Stimulated activated CD4-positive, alpha-beta T cell treated with anti-CD3 and anti-CD28 coated beads, TNF-alpha, amount 100 ng/mL, for 48 hours (primary cell): ENCODE data around the gene ZBTB32.
A peak's percentile ranks its signal among the peaks of the same experiment; 100 is the strongest.

Experiments
- DNase-seq, 3 donors: peaks; one replicate each; pipeline ENCODE4 v3.0.0-alpha.2; 2020; ENCODE audit warnings: low read depth in 3 of 3

ZBTB32 gene

DNA sequence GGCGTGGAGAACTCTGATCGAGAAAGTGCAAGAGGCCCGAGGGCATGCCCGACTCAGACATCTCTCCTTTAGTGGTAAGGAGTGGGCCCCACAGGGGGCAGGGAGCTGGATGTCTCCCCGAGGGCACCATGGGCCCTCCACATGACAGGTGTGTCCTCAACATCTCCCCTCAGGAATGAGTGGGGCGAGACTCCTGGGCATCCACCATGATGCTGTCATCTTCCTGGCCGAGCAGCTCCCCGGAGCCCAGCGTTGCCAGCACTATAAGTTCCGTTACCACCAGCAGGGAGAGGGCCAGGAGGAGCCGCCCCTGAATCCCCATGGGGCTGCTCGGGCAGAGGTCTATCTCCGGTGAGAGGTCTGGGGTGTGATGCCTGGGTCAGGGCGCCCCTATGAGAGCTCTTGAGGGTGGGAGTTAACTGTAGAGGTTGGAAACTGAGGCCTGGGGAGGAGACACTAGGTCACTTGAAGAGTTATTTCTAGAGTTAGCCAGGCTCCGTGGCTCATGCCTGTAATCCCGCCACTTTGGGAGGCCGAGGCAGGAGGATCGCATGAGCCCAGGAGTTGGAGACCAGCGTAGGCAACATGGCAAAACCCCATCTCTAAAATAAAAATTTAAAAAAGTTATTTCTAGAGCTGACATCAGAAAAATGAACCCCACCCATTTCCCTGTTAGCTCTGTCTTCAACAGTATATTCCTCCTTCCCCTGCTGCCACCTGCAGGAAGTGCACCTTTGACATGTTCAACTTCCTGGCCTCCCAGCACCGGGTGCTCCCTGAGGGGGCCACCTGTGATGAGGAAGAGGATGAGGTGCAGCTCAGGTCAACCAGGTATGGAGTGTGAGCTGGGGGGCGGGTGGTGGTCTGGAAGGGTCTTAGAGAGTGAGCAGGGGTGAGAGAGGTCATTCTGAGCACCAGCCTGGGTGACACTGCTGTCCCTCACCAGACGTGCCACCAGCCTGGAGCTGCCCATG is 32.8 kb downstream of the ZBTB32 start:
- DNase-seq: no peak

DNA sequence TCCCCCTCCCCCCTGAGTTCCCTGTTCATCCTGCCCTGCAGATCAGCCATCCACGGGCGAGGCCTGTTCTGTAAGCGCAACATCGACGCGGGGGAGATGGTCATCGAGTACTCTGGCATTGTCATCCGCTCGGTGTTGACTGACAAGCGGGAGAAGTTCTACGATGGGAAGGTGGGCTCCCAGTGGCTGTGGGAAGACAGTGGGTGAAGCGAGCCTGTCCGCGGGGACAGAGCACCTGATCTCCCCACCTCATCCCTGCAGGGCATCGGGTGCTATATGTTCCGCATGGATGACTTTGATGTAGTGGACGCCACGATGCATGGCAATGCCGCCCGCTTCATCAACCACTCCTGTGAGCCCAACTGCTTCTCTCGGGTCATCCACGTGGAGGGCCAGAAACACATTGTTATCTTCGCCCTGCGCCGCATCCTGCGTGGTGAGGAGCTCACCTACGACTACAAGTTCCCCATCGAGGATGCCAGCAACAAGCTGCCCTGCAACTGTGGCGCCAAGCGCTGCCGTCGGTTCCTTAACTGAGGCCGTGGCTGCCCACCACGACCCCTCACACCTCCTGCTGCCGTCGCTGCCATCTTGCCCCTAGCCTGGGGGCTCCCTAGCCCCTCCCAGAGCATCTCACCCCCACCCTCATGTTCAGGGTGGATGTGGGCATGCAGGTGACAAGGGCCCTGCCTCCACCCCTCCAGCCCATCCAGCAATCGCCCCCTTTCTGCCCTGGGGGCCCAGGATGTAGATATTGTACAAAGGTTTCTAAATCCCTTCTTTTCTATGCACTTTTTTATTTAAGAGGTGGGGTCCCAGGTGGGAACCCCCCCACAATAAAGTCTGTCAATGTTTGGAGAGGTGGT is 33.9 kb downstream of the ZBTB32 start:
- no peak for DNase-seq

- no peak for DNase-seq
Observed at GRCh38 chr19:35738887-35739229, 34.5 kb downstream of the ZBTB32 start.

DNA sequence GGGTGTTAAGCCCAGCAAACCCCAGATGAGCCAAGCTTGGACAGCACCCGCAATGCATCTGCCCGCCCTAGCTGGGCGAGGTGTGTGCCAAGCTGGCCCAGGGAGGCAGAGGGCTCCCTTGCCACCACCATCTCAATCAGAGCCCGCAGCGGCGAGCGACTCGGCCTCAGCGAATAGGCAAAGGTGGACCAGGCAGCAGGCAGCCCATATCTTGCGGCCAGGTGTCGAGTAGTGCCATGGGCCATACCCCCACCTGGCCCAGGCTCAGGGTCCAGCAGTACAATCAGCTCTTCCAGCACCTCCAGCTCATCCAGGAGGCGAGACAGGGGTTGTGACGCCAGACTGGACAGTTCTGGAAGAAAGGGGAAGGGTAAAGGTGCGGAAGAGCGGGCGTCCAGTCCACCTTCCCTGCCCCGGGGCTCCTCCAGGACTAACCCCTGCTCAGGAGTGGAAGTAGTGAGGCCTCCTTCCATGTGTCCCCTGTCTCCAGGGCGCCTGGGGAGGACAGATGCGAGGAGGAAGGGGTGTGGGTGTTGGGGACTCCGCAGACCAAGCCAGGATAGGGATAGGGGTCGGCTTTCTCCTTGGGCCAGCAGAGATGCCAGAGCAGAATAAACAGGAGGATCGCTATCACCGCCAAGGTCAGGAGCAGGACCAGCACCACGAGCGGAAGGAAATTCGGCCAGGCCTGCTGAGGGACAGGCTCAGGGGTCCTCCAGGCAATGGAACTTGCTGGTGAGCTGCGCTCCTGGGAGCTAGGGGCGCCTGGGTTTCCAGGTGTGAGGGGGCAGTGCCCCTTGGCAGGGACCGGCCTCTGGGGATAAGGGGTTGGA is 35.1 kb downstream of the ZBTB32 start:
- DNase-seq: no peak

DNA sequence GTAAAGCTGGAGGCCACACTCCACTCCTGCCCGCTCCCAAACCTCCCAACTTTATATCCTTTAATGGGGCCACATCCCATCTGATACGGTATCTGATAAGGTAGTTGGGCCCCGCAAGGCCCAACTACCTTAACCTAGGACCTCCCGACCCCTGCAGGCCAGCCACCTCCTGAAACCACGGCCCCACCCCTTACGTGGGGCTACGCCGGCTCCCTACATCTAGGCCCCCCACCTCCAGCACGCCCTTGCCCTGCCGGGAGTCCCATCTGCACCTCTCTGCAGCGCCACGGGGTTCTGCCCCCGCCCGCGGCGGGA is 35.7 kb downstream of the ZBTB32 start:
- DNase-seq: no peak

- DNase-seq: peak; percentile 89 to 98 (median 91)
Observed at GRCh38 chr19:35740423-35741202, 36.3 kb downstream of the ZBTB32 start.

GRCh38 chr19:35741203-35741515 is 36.8 kb downstream of the ZBTB32 start:
- no peak for DNase-seq

DNA sequence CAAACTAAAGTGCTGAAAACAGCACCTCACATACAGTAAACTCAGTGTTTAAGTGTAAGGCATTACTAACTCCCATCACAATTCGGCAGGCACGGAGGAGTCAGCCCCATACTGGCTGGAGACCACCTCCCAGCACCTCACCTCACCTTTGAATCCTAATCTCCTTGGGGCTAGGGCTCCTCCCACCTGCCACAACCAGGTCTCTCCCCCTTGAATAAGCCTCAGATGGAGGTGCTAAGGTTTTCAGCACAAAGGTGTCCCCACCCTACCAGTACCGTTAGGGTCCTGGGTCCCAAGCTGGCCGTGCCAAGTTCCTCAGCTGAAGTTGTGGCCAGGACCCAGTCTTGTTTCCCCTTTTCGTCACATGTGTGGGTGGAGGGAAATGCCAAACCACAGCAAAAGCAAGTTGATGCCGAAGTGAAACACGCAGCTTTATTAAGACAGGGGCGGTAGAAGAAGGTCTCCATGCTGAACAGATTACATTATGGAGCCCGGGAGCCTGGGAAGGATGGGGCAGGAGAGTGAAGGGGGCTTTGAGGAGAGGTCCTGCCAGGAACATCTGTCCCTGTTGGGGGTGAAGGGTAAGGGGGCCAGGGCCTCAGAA is 37.9 kb downstream of the ZBTB32 start, which contains the start of gene IGFLR1:
IGFLR1 (minus strand) TSS at position 332 of the 604 bp plus-strand sequence. CDS start 1,272 bp downstream, outside the sequence.
- DNase-seq: peak in 1 of 3 donors; percentile 75

DNA sequence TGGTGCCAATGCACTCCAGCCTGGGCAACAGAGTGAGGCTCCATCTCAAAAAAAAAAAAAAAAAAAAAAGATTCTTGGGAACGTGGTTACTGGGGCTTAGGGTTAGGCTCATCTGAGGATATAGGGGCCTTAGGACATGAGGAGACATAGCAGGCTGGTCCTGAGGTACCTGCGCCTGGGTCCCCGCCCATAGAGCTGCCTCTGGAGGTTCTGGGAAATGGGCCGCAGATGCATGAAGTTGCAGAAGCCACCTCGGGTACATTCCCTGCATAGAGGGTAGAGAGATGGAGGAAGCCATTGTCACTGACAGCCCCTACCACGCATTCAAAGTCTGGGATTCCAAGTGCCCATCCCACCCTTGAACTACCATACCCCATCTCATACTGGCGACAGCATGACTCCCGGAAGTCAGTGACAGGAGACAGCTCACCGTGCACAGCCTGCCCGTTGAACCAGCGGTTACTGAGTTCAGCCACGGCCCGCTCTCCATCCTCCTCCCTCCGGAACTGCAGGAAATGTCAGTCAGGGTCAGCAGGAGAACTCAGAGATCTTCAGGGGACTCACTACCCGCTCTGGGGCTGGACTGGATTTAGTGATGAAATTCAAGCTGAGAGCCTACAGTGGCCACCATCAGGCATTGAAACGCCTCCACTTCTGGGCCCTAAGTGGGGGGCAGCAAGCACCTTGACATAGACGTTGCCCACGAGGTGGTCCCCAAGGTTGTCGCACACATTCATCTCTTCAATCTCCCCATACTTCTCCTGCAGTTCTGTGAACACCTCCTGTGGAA is 39.5 kb downstream of the ZBTB32 start:
- DNase-seq: no peak

DNA sequence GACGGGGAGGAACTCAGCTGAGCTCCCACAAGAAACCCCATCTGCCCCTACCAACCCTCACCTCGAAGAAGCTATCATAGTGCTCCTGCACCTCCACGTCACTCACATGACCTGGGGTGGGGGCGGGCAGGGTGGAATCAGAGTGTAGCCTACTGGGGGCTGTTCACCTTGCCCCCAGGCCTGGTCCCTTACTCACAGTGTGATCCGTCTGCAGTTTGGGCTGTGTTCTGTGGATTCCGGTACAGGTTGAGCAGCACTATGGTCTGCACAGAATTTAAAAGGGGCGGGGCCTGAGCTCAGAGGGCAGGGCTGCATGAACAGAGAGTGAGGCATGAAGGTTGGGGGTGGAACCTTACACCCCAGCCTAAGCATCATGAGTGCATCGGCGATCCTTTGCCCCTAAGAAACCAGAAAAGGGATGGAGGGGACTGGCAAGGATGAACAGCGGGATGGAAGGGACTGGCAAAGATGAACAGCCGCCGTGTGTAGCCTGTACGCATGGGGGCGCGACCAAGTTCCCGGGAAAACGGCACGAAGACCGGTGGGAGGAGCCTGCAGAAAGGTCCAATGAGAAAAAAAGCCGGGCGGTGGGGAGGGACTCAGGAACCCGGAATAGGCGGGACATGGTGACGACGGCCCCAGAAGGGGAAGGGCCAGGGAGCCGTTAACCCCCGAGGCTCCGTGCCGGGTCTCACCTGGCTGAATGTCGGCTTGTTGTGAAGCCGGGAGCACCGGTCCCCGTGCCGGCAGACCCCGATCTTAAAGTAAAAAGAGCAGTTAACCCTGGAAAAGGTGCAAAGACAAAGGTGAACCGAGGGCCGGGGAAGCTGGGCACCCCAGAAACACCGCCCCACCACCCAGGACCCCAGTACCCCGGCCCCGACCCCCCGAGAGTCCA is 40.3 kb downstream of the ZBTB32 start:
- DNase-seq: peak; percentile 88 to 92 (median 89)

- DNase-seq: peak; percentile 86 to 94 (median 91)
Observed at GRCh38 chr19:35745328-35746086, 41.1 kb downstream of the ZBTB32 start, which contains the start of the genes PSENEN and U2AF1L4. TSS of gene PSENEN (plus strand) at chr19:35745651. CDS start at chr19:35745931, 280 bp downstream. TSS of gene U2AF1L4 (minus strand) at chr19:35745418. CDS start at chr19:35745391, 27 bp downstream.

- no peak for DNase-seq
Observed at GRCh38 chr19:35746087-35746462, 41.7 kb downstream of the ZBTB32 start.

DNA sequence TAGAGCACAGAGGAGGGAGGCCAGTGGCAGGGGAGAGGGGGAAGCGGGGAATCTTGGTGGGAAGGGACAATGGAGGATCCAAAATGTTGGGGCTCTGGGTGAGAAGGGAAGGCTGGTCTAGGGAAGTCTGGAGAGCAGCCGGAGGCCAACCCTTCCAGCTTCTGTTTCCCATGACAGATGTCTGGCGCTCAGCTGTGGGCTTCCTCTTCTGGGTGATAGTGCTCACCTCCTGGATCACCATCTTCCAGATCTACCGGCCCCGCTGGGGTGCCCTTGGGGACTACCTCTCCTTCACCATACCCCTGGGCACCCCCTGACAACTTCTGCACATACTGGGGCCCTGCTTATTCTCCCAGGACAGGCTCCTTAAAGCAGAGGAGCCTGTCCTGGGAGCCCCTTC is 42.2 kb downstream of the ZBTB32 start:
- no peak for DNase-seq

GRCh38 chr19:35748106-35749020 is 44.0 kb downstream of the ZBTB32 start, which contains the start of gene LIN37:
TSS of gene LIN37 (plus strand) at chr19:35748576. CDS start at chr19:35748725, 149 bp downstream.
- peak; percentile 96 to 98 (median 96) for DNase-seq

DNA sequence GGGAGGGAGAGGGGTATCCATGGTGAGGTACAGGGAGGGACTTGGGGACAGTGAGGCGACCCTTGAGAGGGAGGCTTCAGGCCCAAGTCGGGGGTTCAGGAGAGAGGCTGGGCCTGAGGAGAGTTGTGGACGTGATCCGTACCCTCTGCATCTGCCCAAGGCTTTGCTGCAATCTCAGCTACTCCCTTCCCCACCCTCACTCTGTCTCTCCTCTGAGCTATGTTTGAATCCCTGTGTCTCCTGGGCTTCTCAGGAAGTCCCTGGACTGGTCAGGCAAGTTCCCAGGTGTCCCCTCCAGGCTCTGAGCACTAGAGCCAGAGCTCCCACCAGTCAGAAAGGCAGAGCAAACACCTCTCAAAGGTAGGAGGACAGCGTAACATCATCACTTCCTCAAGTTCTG is 45.8 kb downstream of the ZBTB32 start:
- DNase-seq: no peak
